Thyroid gland (tissue), 4 donors: Measurements from ENCODE around the gene CASKIN2. TPM values are rescaled to one million over a fixed set of nuclear protein-coding genes. Genes with fewer than 3 reads are reported as not detected.

Experiments
- DNase-seq, 2 donors: peaks; one replicate each; pipeline ENCODE4 v3.0.0-alpha.2; 2019
- H3K27ac ChIP-seq, 3 donors: fragments of 200-600 bp; sonication (generic); 1 replicate in 2 of 3; 2 replicates in 1 of 3; pipeline ENCODE4 v1.5.1; 2016 to 2019; ENCODE audit warnings: mild to moderate bottlenecking in 1 of 3, moderate library complexity in 1 of 3
- H3K27me3 ChIP-seq: fragments of 200-600 bp; sonication (generic); one replicate; pipeline ENCODE4 v1.5.1; 2019
- H3K36me3 ChIP-seq, 2 donors: fragments of 200-600 bp; sonication (generic); one replicate each; pipeline ENCODE4 v1.5.1; 2016 to 2019
- H3K4me1 ChIP-seq, 2 donors: fragments of 200-600 bp; sonication (generic); one replicate each; pipeline ENCODE4 v1.5.1; 2017 to 2019
- H3K4me3 ChIP-seq, 3 donors: fragments of 200-600 bp; sonication (generic); replicated peaks in 1 of 3; 1 replicate in 2 of 3; 2 replicates in 1 of 3; pipeline ENCODE4 v1.5.1; 2016; ENCODE audit warnings: mild to moderate bottlenecking in 1 of 3
- H3K9me3 ChIP-seq: fragments of 200-600 bp; sonication (generic); one replicate; pipeline ENCODE4 v1.5.1; 2017
- CTCF ChIP-seq, 6 experiments: fragments of 200-600 bp in 3 of 6; fragments of 450-650 bp in 3 of 6; sonication (generic) in 3 of 6; IDR thresholded peaks; one replicate each; pipeline ENCODE4 v1.5.1; 2016 to 2019; ENCODE audit warnings: antibody characterized with exemption in 6 of 6, mild to moderate bottlenecking in 2 of 6, inconsistent platforms in 1 of 6, moderate library complexity in 1 of 6
- POLR2A ChIP-seq, 2 donors: fragments of 450-650 bp; IDR thresholded peaks; one replicate each; pipeline ENCODE4 v1.6.1; 2017; ENCODE audit warnings: antibody characterized with exemption in 2 of 2, mild to moderate bottlenecking in 2 of 2, moderate library complexity in 1 of 2
- WGBS, 2 donors: methylation state at CpG; one replicate each; pipeline ENCODE4 v1.1.5; 2017; 5-methylcytosine and 5-hydroxymethylcytosine counted together
- intact Hi-C: fragments of 100-400 bp; cut with DNase I; formaldehyde crosslinking; loops from one replicate; pipeline ENCODE4 v1.15.1; 2023
- total RNA-seq, 4 donors: library from RNA; depleted of rRNA; stranded (reverse); fragments of >200 nt; gene quantifications; one replicate each; pipeline ENCODE4 v1.2.3, GENCODE V29; 2016

The CASKIN2 gene
- total RNA-seq, 4 donors from 2014 or later, result 15.0 to 87.2 (median 21.7) TPM

- 87% methylated on average over 5 of the region's 5 CpGs for WGBS, 2 donors
- DNase-seq, result no peak
- Histone ChIP-seq H3K9me3 (no peaks in the 10 kb centered on the region), H3K4me3 (no peak overlapping the region), H3K27ac (no peak overlapping the region), H3K36me3 (peaks cover 8 to 9% of the 10 kb centered on the region in 2 donors), H3K4me1 (peaks cover 15 to 26% of the 10 kb centered on the region in 2 donors), H3K27me3 (no peaks in the 10 kb centered on the region)
- TF ChIP-seq CTCF (IDR thresholded peaks at IDR 0.05) (no peak), POLR2A (IDR thresholded peaks at IDR 0.05) (no peak)
- intact Hi-C loops, result no loop called here
These were observed 46.7 kb upstream of the CASKIN2 start for GRCh38 chr17:75561927-75562603.

GRCh38 chr17:75559958-75560533 lies 44.7 kb upstream of the CASKIN2 start:
- H3K4me3 ChIP-seq, result no peak overlapping the region
- no peak overlapping the region for H3K27ac ChIP-seq
- TF ChIP-seq CTCF (IDR thresholded peaks at IDR 0.05) (no peak), POLR2A (IDR thresholded peaks at IDR 0.05) (no peak)
- no peaks in the 10 kb centered on the region for H3K9me3 ChIP-seq
- peaks cover 8 to 9% of the 10 kb centered on the region in 2 donors for H3K36me3 ChIP-seq
- H3K27me3 ChIP-seq, result no peaks in the 10 kb centered on the region
- WGBS, 2 donors, result 90 to 91% methylated on average over 9 of the region's 9 CpGs
- H3K4me1 ChIP-seq, result peaks cover 17 to 20% of the 10 kb centered on the region in 2 donors
- intact Hi-C loops, result no loop called here
- DNase-seq, result no peak

GRCh38 chr17:75558666-75559530 lies 43.6 kb upstream of the CASKIN2 start:
- no peaks in the 10 kb centered on the region for H3K27me3 ChIP-seq
- H3K27ac ChIP-seq, result peak overlapping the region in 1 of 3 donors; percentile 78
- peaks cover 17 to 20% of the 10 kb centered on the region in 2 donors for H3K4me1 ChIP-seq
- intact Hi-C loops, result no loop called here
- no peaks in the 10 kb centered on the region for H3K9me3 ChIP-seq
- no peak overlapping the region for H3K4me3 ChIP-seq
- H3K36me3 ChIP-seq, result peaks cover 8 to 9% of the 10 kb centered on the region in 2 donors
- WGBS, 2 donors, result 90 to 95% methylated on average over 31 to 35 of the region's 38 CpGs
- no peak for TF ChIP-seq CTCF (IDR thresholded peaks at IDR 0.05)
- TF ChIP-seq POLR2A (IDR thresholded peaks at IDR 0.05), result no peak
- no peak for DNase-seq

GRCh38 chr17:75557852-75558665 lies 42.7 kb upstream of the CASKIN2 start:
- WGBS, 2 donors, result 42 to 68% methylated on average over 3 to 16 of the region's 18 CpGs
- Histone ChIP-seq H3K4me3 (no peak overlapping the region), H3K27me3 (no peaks in the 10 kb centered on the region)

More at GRCh38 chr17:75557852-75558665, 42.7 kb upstream of the CASKIN2 start:
- intact Hi-C loops, result no loop called here
- Histone ChIP-seq H3K4me1 (peaks cover 17 to 20% of the 10 kb centered on the region in 2 donors), H3K36me3 (peaks cover 4 to 5% of the 10 kb centered on the region in 2 donors), H3K9me3 (no peaks in the 10 kb centered on the region), H3K27ac (peak overlapping the region; percentile 59 to 81 (median 78))
- TF ChIP-seq POLR2A (IDR thresholded peaks at IDR 0.05) (no peak), CTCF (IDR thresholded peaks at IDR 0.05) (no peak)
- DNase-seq, result no peak
